ENCODE results near the gene PRKAR1B.

- no peak for TF ChIP-seq CTCF (IDR thresholded peaks at IDR 0.05; ENCODE audit: low read length)
- TF ChIP-seq EZH2 (IDR thresholded peaks at IDR 0.05; ENCODE audit: borderline replicate concordance, low read length), result no peak
These were observed 19.3 kb upstream of the PRKAR1B start for GRCh38 chr7:746155-747061.

Measured in OCI-LY1 (cell line).